HuH-7 (cell line): ENCODE data around the gene HEY2.

Experiments
- DNase-seq: peaks from one replicate; pipeline ENCODE4 v3.0.0; 2011; ENCODE audit warnings: low spot score

Gene HEY2

GRCh38 chr6:125745281-125746018 is 4.0 kb upstream of the HEY2 start:
- no peak for DNase-seq

GRCh38 chr6:125746019-125746414 is 3.4 kb upstream of the HEY2 start:
- no peak for DNase-seq

GRCh38 chr6:125746731-125747588 is 2.5 kb upstream of the HEY2 start:
- peak; percentile 54 for DNase-seq

GRCh38 chr6:125747589-125748405 is 1.6 kb upstream of the HEY2 start:
- DNase-seq: peak; percentile 56

- peak; percentile 58 for DNase-seq
Measured at GRCh38 chr6:125748406-125749172, 843 bp upstream of the HEY2 start.

- DNase-seq: peak; percentile 23
Measured at GRCh38 chr6:125749865-125750691, 646 bp downstream of the HEY2 start.

GRCh38 chr6:125750692-125751333 is 1.4 kb downstream of the HEY2 start:
- no peak for DNase-seq

GRCh38 chr6:125751334-125751916 is 2.0 kb downstream of the HEY2 start:
- no peak for DNase-seq

- no peak for DNase-seq
Measured at GRCh38 chr6:125752773-125753172, 3.3 kb downstream of the HEY2 start.

- DNase-seq: no peak
Measured at GRCh38 chr6:125753218-125753936, 3.9 kb downstream of the HEY2 start.

- DNase-seq: no peak
Measured at GRCh38 chr6:125753937-125754259, 4.5 kb downstream of the HEY2 start.

- no peak for DNase-seq
Measured at GRCh38 chr6:125754566-125754965, 5.1 kb downstream of the HEY2 start.

GRCh38 chr6:125759184-125759902 is 9.9 kb downstream of the HEY2 start:
- DNase-seq: peak; percentile 86

- DNase-seq: no peak
Measured at GRCh38 chr6:125759959-125760457, 10.6 kb downstream of the HEY2 start.

- no peak for DNase-seq
Measured at GRCh38 chr6:125764121-125764671, 14.8 kb downstream of the HEY2 start.

GRCh38 chr6:125765944-125766343 is 16.5 kb downstream of the HEY2 start:
- DNase-seq: no peak

GRCh38 chr6:125766641-125767040 is 17.2 kb downstream of the HEY2 start:
- no peak for DNase-seq

GRCh38 chr6:125769147-125769783 is 19.8 kb downstream of the HEY2 start:
- no peak for DNase-seq
